Bronchial epithelial cell (primary cell): ENCODE measurements around the gene C11orf98. TPM values are rescaled to one million over a fixed set of nuclear protein-coding genes. Genes with fewer than 3 reads are reported as not detected.

Source experiments
- DNase-seq: peaks from one replicate; pipeline ENCODE4 v3.0.0-alpha.2; 2010; ENCODE audit warnings: low read depth
- FAIRE-seq: peaks from 2 replicates; lab custom pipeline; 2011; peaks lifted over from hg19 to GRCh38; lab: Jason Lieb, UNC
- H3K27me3 ChIP-seq: 2 replicates; pipeline ENCODE4 v1.5.1; 2011; ENCODE audit warnings: low read length; ENCODE audit not compliant: control insufficient read depth, insufficient read depth
- H3K36me3 ChIP-seq: 2 replicates; pipeline ENCODE4 v1.5.1; 2011; ENCODE audit warnings: low read length; ENCODE audit not compliant: control insufficient read depth, insufficient read depth
- H3K4me3 ChIP-seq: 2 replicates; pipeline ENCODE4 v1.5.1; 2011; ENCODE audit warnings: mild to moderate bottlenecking, low read depth, low read length, control low read depth
- CTCF ChIP-seq: IDR thresholded peaks from 2 replicates; pipeline ENCODE4 v1.5.1; 2011; ENCODE audit warnings: mild to moderate bottlenecking, moderate library complexity, low read length, control low read depth, inconsistent platforms; ENCODE audit not compliant: insufficient read depth, severe bottlenecking
- total RNA-seq: library from RNA; depleted of rRNA; stranded (reverse); fragments of >200 nt; gene quantifications from 2 replicates; pipeline ENCODE4 v1.2.1, GENCODE V29; 2014

The C11orf98 gene
- total RNA-seq, 1 donor from 2014 or later: 83.7 TPM

GRCh38 chr11:62689421-62690183 lies 24.6 kb upstream of the C11orf98 start, which contains the start of gene LRRN4CL:
TSS of gene LRRN4CL (minus strand) at chr11:62689530. CDS start at chr11:62688508, 1,022 bp downstream.
- peaks cover 10% of the 10 kb centered on the region for H3K36me3 ChIP-seq
- TF ChIP-seq CTCF: no peak
- FAIRE-seq (no peak), DNase-seq (no peak)
- H3K4me3 ChIP-seq: no peak within 1 kb of the TSS
- H3K27me3 ChIP-seq: no peaks in the 10 kb centered on the region

GRCh38 chr11:62688491-62688890 lies 23.5 kb upstream of the C11orf98 start:
- no peak for TF ChIP-seq CTCF
- FAIRE-seq (no peak), DNase-seq (no peak)
- Histone ChIP-seq H3K27me3 (no peaks in the 10 kb centered on the region), H3K4me3 (no peak overlapping the region), H3K36me3 (peaks cover 10% of the 10 kb centered on the region)

GRCh38 chr11:62687508-62688396 lies 22.7 kb upstream of the C11orf98 start:
- no peak for FAIRE-seq
- TF ChIP-seq CTCF: no peak
- no peak overlapping the region for H3K4me3 ChIP-seq

GRCh38 chr11:62682518-62682917 lies 17.5 kb upstream of the C11orf98 start:
- Histone ChIP-seq H3K4me3 (no peak overlapping the region), H3K27me3 (no peaks in the 10 kb centered on the region), H3K36me3 (peaks cover under 1% of the 10 kb centered on the region)
- no peak for TF ChIP-seq CTCF
- DNase-seq (no peak), FAIRE-seq (no peak)

More at GRCh38 chr11:62687508-62688396, 22.7 kb upstream of the C11orf98 start:
- no peaks in the 10 kb centered on the region for H3K27me3 ChIP-seq
- DNase-seq: no peak
- peaks cover 10% of the 10 kb centered on the region for H3K36me3 ChIP-seq

- Histone ChIP-seq H3K27me3 (no peaks in the 10 kb centered on the region), H3K4me3 (no peak overlapping the region), H3K36me3 (peaks cover 5% of the 10 kb centered on the region)
- TF ChIP-seq CTCF: peak; percentile 57
- FAIRE-seq (no peak), DNase-seq (peak; percentile 66)
Observed at GRCh38 chr11:62680825-62681240, 15.8 kb upstream of the C11orf98 start.
